Gastroesophageal sphincter (tissue), 4 donors: Measurements from ENCODE around the gene ITK. TPM values are rescaled to one million over a fixed set of nuclear protein-coding genes. Genes with fewer than 3 reads are reported as not detected.

ENCODE experiments used
- ATAC-seq: fragments of 150-250 bp; one replicate; pipeline ENCODE4 v1.9.1; 2016; ENCODE audit warnings: mild to moderate bottlenecking, moderate library complexity
- H3K27ac ChIP-seq, 4 donors: fragments of 200-600 bp; sonication (generic) in 3 of 4; 1 replicate in 3 of 4; 2 replicates in 1 of 4; pipeline ENCODE4 v1.5.1; 2016 to 2019
- H3K27me3 ChIP-seq: fragments of 200-600 bp; sonication (generic); one replicate; pipeline ENCODE4 v1.5.1; 2019
- H3K36me3 ChIP-seq, 2 donors: fragments of 200-600 bp; sonication (generic); one replicate each; pipeline ENCODE4 v1.5.1; 2019; ENCODE audit warnings: control low read depth in 1 of 2
- H3K4me1 ChIP-seq, 3 donors: fragments of 200-600 bp; sonication (generic); 1 replicate in 2 of 3; 2 replicates in 1 of 3; pipeline ENCODE4 v1.5.1; 2016 to 2019; ENCODE audit warnings: control low read depth in 2 of 3
- H3K4me3 ChIP-seq, 2 donors: fragments of 200-600 bp; sonication (generic); one replicate each; pipeline ENCODE4 v1.5.1; 2019; ENCODE audit warnings: mild to moderate bottlenecking in 1 of 2, moderate library complexity in 1 of 2
- H3K9me3 ChIP-seq, 3 donors: fragments of 200-600 bp; sonication (generic); one replicate each; pipeline ENCODE4 v1.5.1; 2017 to 2019; ENCODE audit warnings: control low read depth in 2 of 3
- CTCF ChIP-seq, 4 experiments: fragments of 200-600 bp in 2 of 4; fragments of 450-650 bp in 2 of 4; sonication (generic) in 1 of 4; IDR thresholded peaks; one replicate each; pipeline ENCODE4 v1.5.1; 2017 to 2019; ENCODE audit warnings: antibody characterized with exemption in 4 of 4, mild to moderate bottlenecking in 2 of 4, moderate library complexity in 2 of 4
- EP300 ChIP-seq: sonication (generic); formaldehyde crosslinking; IDR thresholded peaks from one replicate; pipeline ENCODE4 v1.6.1; 2017; ENCODE audit warnings: antibody characterized with exemption, mild to moderate bottlenecking
- POLR2A ChIP-seq, 2 donors: fragments of 450-650 bp; IDR thresholded peaks; one replicate each; pipeline ENCODE4 v1.6.1; 2017; ENCODE audit warnings: antibody characterized with exemption in 2 of 2, mild to moderate bottlenecking in 2 of 2, moderate library complexity in 1 of 2
- POLR2AphosphoS5 ChIP-seq: sonication (generic); formaldehyde crosslinking; IDR thresholded peaks from one replicate; pipeline ENCODE4 v1.6.1; 2017; ENCODE audit warnings: antibody characterized with exemption
- WGBS, 2 donors: methylation state at CpG; one replicate each; pipeline ENCODE4 v1.1.5; 2018; ENCODE audit warnings: low coverage in 1 of 2; 5-methylcytosine and 5-hydroxymethylcytosine counted together
- total RNA-seq, 4 donors: library from RNA; depleted of rRNA; stranded (reverse); fragments of >200 nt; gene quantifications; one replicate each; pipeline ENCODE4 v1.1.0, GENCODE V29; 2016

The ITK gene
- total RNA-seq, 4 donors from 2014 or later: 0.52 to 3.1 (median 1.8) TPM

GRCh38 chr5:157157293-157157891 is 23.2 kb upstream of the ITK start:
- Histone ChIP-seq H3K36me3 (no peaks in the 10 kb centered on the region), H3K27ac (no peak overlapping the region), H3K4me3 (no peak overlapping the region), H3K4me1 (no peaks in the 10 kb centered on the region), H3K9me3 (no peaks in the 10 kb centered on the region), H3K27me3 (peaks cover 12% of the 10 kb centered on the region)
- WGBS, 2 donors: 56% methylated on average over 1 of the region's 1 CpG; no CpG with 5 or more reads in 1 of the 2 donors
- TF ChIP-seq POLR2AphosphoS5 (no peak), POLR2A (IDR thresholded peaks at IDR 0.05) (no peak), CTCF (IDR thresholded peaks at IDR 0.05) (no peak), EP300 (no peak)
- ATAC-seq: no peak

GRCh38 chr5:157159209-157159751 is 21.4 kb upstream of the ITK start:
- H3K27me3 ChIP-seq: peaks cover 18% of the 10 kb centered on the region
- WGBS, 2 donors: 84 to 89% methylated on average over 6 of the region's 6 CpGs
- TF ChIP-seq POLR2AphosphoS5 (no peak), EP300 (no peak), POLR2A (IDR thresholded peaks at IDR 0.05) (no peak), CTCF (IDR thresholded peaks at IDR 0.05) (no peak)
- H3K4me3 ChIP-seq: no peak overlapping the region
- ATAC-seq: no peak
- no peaks in the 10 kb centered on the region for H3K36me3 ChIP-seq
- no peaks in the 10 kb centered on the region for H3K4me1 ChIP-seq
- H3K9me3 ChIP-seq: no peaks in the 10 kb centered on the region
- no peak overlapping the region for H3K27ac ChIP-seq

- Histone ChIP-seq H3K4me1 (no peaks in the 10 kb centered on the region), H3K27ac (no peak overlapping the region), H3K9me3 (no peaks in the 10 kb centered on the region), H3K27me3 (peaks cover 18% of the 10 kb centered on the region), H3K36me3 (no peaks in the 10 kb centered on the region), H3K4me3 (no peak overlapping the region)
- TF ChIP-seq EP300 (no peak), POLR2A (IDR thresholded peaks at IDR 0.05) (no peak), CTCF (IDR thresholded peaks at IDR 0.05) (no peak), POLR2AphosphoS5 (no peak)
- no peak for ATAC-seq
- WGBS, 2 donors: 85% methylated on average over 4 of the region's 4 CpGs; no CpG with 5 or more reads in 1 of the 2 donors
These were observed 20.6 kb upstream of the ITK start for GRCh38 chr5:157160001-157160400.

GRCh38 chr5:157161996-157162395 is 18.6 kb upstream of the ITK start:
- Histone ChIP-seq H3K4me3 (no peak overlapping the region), H3K27ac (no peak overlapping the region), H3K27me3 (peaks cover 18% of the 10 kb centered on the region), H3K4me1 (no peaks in the 10 kb centered on the region), H3K36me3 (no peaks in the 10 kb centered on the region), H3K9me3 (no peaks in the 10 kb centered on the region)
- 75 to 100% methylated on average over 1 to 5 of the region's 6 CpGs for WGBS, 2 donors
- ATAC-seq: no peak
- TF ChIP-seq CTCF (IDR thresholded peaks at IDR 0.05) (no peak), EP300 (no peak), POLR2A (IDR thresholded peaks at IDR 0.05) (no peak), POLR2AphosphoS5 (no peak)

GRCh38 chr5:157162919-157163510 is 17.6 kb upstream of the ITK start:
- 33 to 83% methylated on average over 1 to 3 of the region's 12 CpGs for WGBS, 2 donors
- Histone ChIP-seq H3K36me3 (no peaks in the 10 kb centered on the region), H3K27ac (no peak overlapping the region), H3K27me3 (peaks cover 18% of the 10 kb centered on the region), H3K4me1 (no peaks in the 10 kb centered on the region), H3K9me3 (no peaks in the 10 kb centered on the region), H3K4me3 (no peak overlapping the region)
- TF ChIP-seq CTCF (IDR thresholded peaks at IDR 0.05) (no peak), POLR2AphosphoS5 (no peak), EP300 (no peak), POLR2A (IDR thresholded peaks at IDR 0.05) (no peak)
- ATAC-seq: no peak
